ENCODE results near the gene PACRG.

The PACRG gene

GRCh38 chr6:163306000-163306399 lies 578.2 kb downstream of the PACRG start:
- TF ChIP-seq REST (IDR thresholded peaks at IDR 0.05; ENCODE audit: insufficient read depth in 1 of 2, low read depth in 2 of 2, low read length in 2 of 2), result no peak

GRCh38 chr6:163308629-163309440 lies 581.1 kb downstream of the PACRG start:
- TF ChIP-seq TAF1 (IDR thresholded peaks at IDR 0.05; ENCODE audit: borderline replicate concordance, insufficient read depth, low read length), result no peak
- no peak for TF ChIP-seq REST (IDR thresholded peaks at IDR 0.05; ENCODE audit: insufficient read depth in 1 of 2, low read depth in 2 of 2, low read length in 2 of 2)
- no peak for TF ChIP-seq FOXP2 (optimal IDR thresholded peaks at IDR 0.05; ENCODE audit: borderline replicate concordance, extremely low read depth, extremely low read length, insufficient read depth)
- TF ChIP-seq SIN3A (IDR thresholded peaks at IDR 0.05; ENCODE audit: borderline replicate concordance, insufficient read depth, low read length), result no peak
- no peak for TF ChIP-seq POLR2AphosphoS5 (IDR thresholded peaks at IDR 0.05; ENCODE audit: low read depth, low read length)

- TF ChIP-seq POLR2AphosphoS5 (IDR thresholded peaks at IDR 0.05; ENCODE audit: low read depth, low read length) (no peak), TAF1 (IDR thresholded peaks at IDR 0.05; ENCODE audit: borderline replicate concordance, insufficient read depth, low read length) (no peak), SIN3A (IDR thresholded peaks at IDR 0.05; ENCODE audit: borderline replicate concordance, insufficient read depth, low read length) (no peak), REST (IDR thresholded peaks at IDR 0.05; ENCODE audit: insufficient read depth in 1 of 2, low read depth in 2 of 2, low read length in 2 of 2) (no peak), FOXP2 (optimal IDR thresholded peaks at IDR 0.05; ENCODE audit: borderline replicate concordance, extremely low read depth, extremely low read length, insufficient read depth) (no peak)
These were observed 581.8 kb downstream of the PACRG start for GRCh38 chr6:163309491-163310026.

GRCh38 chr6:163310096-163310972 lies 582.6 kb downstream of the PACRG start:
- TF ChIP-seq TAF1 (IDR thresholded peaks at IDR 0.05; ENCODE audit: borderline replicate concordance, insufficient read depth, low read length) (no peak), FOXP2 (optimal IDR thresholded peaks at IDR 0.05; ENCODE audit: borderline replicate concordance, extremely low read depth, extremely low read length, insufficient read depth) (no peak), REST (IDR thresholded peaks at IDR 0.05; ENCODE audit: insufficient read depth in 1 of 2, low read depth in 2 of 2, low read length in 2 of 2) (no peak), POLR2AphosphoS5 (IDR thresholded peaks at IDR 0.05; ENCODE audit: low read depth, low read length) (no peak), SIN3A (IDR thresholded peaks at IDR 0.05; ENCODE audit: borderline replicate concordance, insufficient read depth, low read length) (no peak)
